Esophagus muscularis mucosa (tissue), 4 donors: Measurements from ENCODE around the gene CIT. TPM values are rescaled to one million over a fixed set of nuclear protein-coding genes. Genes with fewer than 3 reads are reported as not detected.

ENCODE experiments used
- DNase-seq: peaks from one replicate; pipeline ENCODE4 v3.0.0-alpha.2; 2017; ENCODE audit errors: extremely low spot score
- H3K27ac ChIP-seq, 4 donors: fragments of 200-600 bp; sonication (generic); replicated peaks in 1 of 4; 1 replicate in 3 of 4; 2 replicates in 1 of 4; pipeline ENCODE4 v1.5.1; 2016 to 2019; ENCODE audit warnings: mild to moderate bottlenecking in 1 of 4
- H3K27me3 ChIP-seq, 4 donors: fragments of 200-600 bp; sonication (generic); one replicate each; pipeline versions ENCODE4 v1.5.1 to v1.6.0; 2016 to 2019
- H3K36me3 ChIP-seq, 4 donors: fragments of 200-600 bp; sonication (generic); one replicate each; pipeline ENCODE4 v1.5.1; 2016 to 2019
- H3K4me1 ChIP-seq, 4 donors: fragments of 200-600 bp; sonication (generic); one replicate each; pipeline ENCODE4 v1.5.1; 2016 to 2019
- H3K4me3 ChIP-seq, 4 donors: fragments of 200-600 bp; sonication (generic); 1 replicate in 2 of 4; 2 replicates in 2 of 4; pipeline ENCODE4 v1.5.1; 2016 to 2019; ENCODE audit warnings: mild to moderate bottlenecking in 4 of 4, moderate library complexity in 1 of 4
- H3K9me3 ChIP-seq, 4 donors: fragments of 200-600 bp; sonication (generic); 1 replicate in 3 of 4; 2 replicates in 1 of 4; pipeline ENCODE4 v1.5.1; 2016 to 2019
- EP300 ChIP-seq: sonication (generic); formaldehyde crosslinking; IDR thresholded peaks from one replicate; pipeline ENCODE4 v1.6.1; 2017; ENCODE audit warnings: antibody characterized with exemption
- POLR2A ChIP-seq: fragments of 450-650 bp; IDR thresholded peaks from one replicate; pipeline ENCODE4 v1.6.1; 2017; ENCODE audit warnings: antibody characterized with exemption, moderate library complexity, mild to moderate bottlenecking, low read depth
- POLR2AphosphoS5 ChIP-seq, 2 donors: sonication (generic); formaldehyde crosslinking; IDR thresholded peaks; one replicate each; pipeline ENCODE4 v1.6.1; 2017; ENCODE audit warnings: antibody characterized with exemption in 2 of 2
- WGBS: methylation state at CpG from one replicate; pipeline ENCODE4 v1.1.5; 2018; 5-methylcytosine and 5-hydroxymethylcytosine counted together
- intact Hi-C: fragments of 100-400 bp; cut with DNase I; formaldehyde crosslinking; loops from one replicate; pipeline ENCODE4 v1.15.1; 2023
- total RNA-seq, 4 donors: library from RNA; depleted of rRNA; stranded (reverse); fragments of >200 nt; gene quantifications; one replicate each; pipeline versions ENCODE4 v1.1.0 to v1.2.1, GENCODE V29; 2016
- TF ChIP-seq, protein P1 (sequence below), 3 experiments: fragments of 200-600 bp in 2 of 3; fragments of 450-650 bp in 1 of 3; sonication (generic) in 2 of 3; IDR thresholded peaks; one replicate each; pipeline ENCODE4 v1.5.1; 2017 to 2019; ENCODE audit warnings: antibody characterized with exemption in 3 of 3, mild to moderate bottlenecking in 2 of 3, moderate library complexity in 1 of 3

The CIT gene
- total RNA-seq, 4 donors from 2014 or later = 5.1 to 14.8 (median 5.8) TPM

DNA sequence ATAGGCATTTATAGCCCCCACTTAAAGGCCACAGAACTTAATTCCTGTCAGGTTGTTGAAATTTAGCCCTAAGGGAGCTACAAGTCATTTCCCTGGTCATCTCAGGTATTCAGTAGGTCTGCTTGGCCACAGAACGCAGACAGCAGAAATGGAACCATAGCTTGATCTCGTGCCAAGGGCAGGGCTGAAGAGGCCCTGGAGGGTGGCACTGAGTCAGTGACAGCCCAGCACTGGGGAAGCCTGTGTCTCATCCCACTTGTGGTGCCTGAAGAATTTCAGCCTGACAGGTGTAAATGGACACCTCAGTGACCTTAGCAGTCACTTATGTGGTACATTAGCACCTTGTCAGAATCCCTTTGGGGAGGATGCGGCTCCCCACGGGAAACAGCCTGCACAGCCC, 202.6 kb downstream of the CIT start:
- no peak for TF ChIP-seq POLR2A
- DNase-seq = no peak
- intact Hi-C loops = no loop called here
- 81% methylated on average over 4 of the region's 4 CpGs for WGBS
- Histone ChIP-seq H3K9me3 (no peaks in the 10 kb centered on the region), H3K36me3 (peaks cover 69 to 88% (median 82%) of the 10 kb centered on the region in 4 donors), H3K27me3 (no peaks in the 10 kb centered on the region), H3K27ac (peak overlapping the region; percentile 38 to 68 (median 56)), H3K4me3 (no peak overlapping the region), H3K4me1 (peaks cover 17 to 47% (median 21%) of the 10 kb centered on the region in 4 donors)

DNA sequence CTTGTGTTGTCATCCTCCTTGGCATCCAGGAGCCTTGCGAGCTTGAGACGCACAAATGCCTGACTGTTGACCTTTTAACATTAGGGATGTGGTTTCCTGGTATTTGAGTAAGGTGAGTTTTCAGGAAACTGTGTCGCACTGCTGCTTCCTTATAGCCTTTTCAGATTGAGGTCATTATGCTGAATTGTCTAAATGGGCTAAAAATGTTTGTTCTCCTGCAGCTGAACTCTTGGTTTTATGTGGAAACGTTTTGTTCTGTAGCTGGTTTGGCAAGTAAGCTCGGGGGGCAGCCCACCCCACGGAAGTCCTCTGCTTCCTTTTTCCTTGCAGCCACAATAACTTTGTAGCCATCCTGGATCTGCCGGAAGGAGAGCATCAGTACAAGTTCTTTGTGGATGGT, 203.5 kb downstream of the CIT start:
- H3K27me3 ChIP-seq = no peaks in the 10 kb centered on the region
- H3K4me3 ChIP-seq = no peak overlapping the region
- no peak for TF ChIP-seq EP300
- TF ChIP-seq POLR2AphosphoS5 (IDR thresholded peaks at IDR 0.05) = peak; percentile 43 to 52
- no peak for DNase-seq
- H3K4me1 ChIP-seq = peaks cover 21 to 53% (median 30%) of the 10 kb centered on the region in 4 donors
- intact Hi-C loops = no loop called here
- WGBS = 71% methylated on average over 7 of the region's 7 CpGs
- peaks cover 60 to 79% (median 73%) of the 10 kb centered on the region in 4 donors for H3K36me3 ChIP-seq
- H3K27ac ChIP-seq = peak overlapping the region; percentile 38 to 68 (median 56)
- no peaks in the 10 kb centered on the region for H3K9me3 ChIP-seq

- 92% methylated on average over 8 of the region's 8 CpGs for WGBS
- Histone ChIP-seq H3K27ac (peak overlapping the region in 1 of 4 donors; percentile 68), H3K27me3 (no peaks in the 10 kb centered on the region), H3K36me3 (peaks cover 45 to 64% (median 59%) of the 10 kb centered on the region in 4 donors), H3K4me1 (peaks cover 26 to 57% (median 36%) of the 10 kb centered on the region in 4 donors), H3K9me3 (no peaks in the 10 kb centered on the region), H3K4me3 (no peak overlapping the region)
- DNase-seq = no peak
- TF ChIP-seq, protein P1, sequence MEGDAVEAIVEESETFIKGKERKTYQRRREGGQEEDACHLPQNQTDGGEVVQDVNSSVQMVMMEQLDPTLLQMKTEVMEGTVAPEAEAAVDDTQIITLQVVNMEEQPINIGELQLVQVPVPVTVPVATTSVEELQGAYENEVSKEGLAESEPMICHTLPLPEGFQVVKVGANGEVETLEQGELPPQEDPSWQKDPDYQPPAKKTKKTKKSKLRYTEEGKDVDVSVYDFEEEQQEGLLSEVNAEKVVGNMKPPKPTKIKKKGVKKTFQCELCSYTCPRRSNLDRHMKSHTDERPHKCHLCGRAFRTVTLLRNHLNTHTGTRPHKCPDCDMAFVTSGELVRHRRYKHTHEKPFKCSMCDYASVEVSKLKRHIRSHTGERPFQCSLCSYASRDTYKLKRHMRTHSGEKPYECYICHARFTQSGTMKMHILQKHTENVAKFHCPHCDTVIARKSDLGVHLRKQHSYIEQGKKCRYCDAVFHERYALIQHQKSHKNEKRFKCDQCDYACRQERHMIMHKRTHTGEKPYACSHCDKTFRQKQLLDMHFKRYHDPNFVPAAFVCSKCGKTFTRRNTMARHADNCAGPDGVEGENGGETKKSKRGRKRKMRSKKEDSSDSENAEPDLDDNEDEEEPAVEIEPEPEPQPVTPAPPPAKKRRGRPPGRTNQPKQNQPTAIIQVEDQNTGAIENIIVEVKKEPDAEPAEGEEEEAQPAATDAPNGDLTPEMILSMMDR (IDR thresholded peaks at IDR 0.05) = no peak
- TF ChIP-seq EP300 (no peak), POLR2AphosphoS5 (IDR thresholded peaks at IDR 0.05) (no peak), POLR2A (no peak)
- intact Hi-C loops = no loop called here
Observed at GRCh38 chr12:119672194-119672593, 204.9 kb downstream of the CIT start.

DNA sequence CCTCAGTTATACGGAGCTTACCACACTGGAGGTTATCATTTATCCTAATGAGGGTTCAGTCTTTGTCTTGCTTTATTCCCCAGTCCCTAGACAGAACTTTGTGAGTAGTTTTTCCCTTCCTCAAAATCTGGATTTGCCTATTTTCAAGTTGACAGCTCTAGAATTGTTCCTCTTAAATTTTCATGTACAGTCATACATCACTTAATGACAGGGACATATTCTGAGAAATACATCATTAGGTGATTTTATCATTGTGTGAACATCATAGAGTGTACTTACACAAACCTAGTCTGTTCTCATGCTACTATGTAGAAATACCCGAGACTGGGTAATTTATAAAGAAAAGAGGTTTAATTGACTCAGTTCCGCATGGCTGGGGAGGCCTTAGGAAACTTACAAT, 206.1 kb downstream of the CIT start:
- H3K9me3 ChIP-seq = no peaks in the 10 kb centered on the region
- WGBS = 84% methylated on average over 3 of the region's 3 CpGs
- no peak overlapping the region for H3K27ac ChIP-seq
- peaks cover 29 to 65% (median 46%) of the 10 kb centered on the region in 4 donors for H3K4me1 ChIP-seq
- no peaks in the 10 kb centered on the region for H3K27me3 ChIP-seq
- DNase-seq = no peak
- intact Hi-C loops = no loop called here
- H3K36me3 ChIP-seq = peaks cover 37 to 53% (median 48%) of the 10 kb centered on the region in 4 donors
- H3K4me3 ChIP-seq = no peak overlapping the region
- TF ChIP-seq POLR2AphosphoS5 (IDR thresholded peaks at IDR 0.05) = no peak
- TF ChIP-seq, protein P1 (IDR thresholded peaks at IDR 0.05) = no peak
- TF ChIP-seq POLR2A = no peak

DNA sequence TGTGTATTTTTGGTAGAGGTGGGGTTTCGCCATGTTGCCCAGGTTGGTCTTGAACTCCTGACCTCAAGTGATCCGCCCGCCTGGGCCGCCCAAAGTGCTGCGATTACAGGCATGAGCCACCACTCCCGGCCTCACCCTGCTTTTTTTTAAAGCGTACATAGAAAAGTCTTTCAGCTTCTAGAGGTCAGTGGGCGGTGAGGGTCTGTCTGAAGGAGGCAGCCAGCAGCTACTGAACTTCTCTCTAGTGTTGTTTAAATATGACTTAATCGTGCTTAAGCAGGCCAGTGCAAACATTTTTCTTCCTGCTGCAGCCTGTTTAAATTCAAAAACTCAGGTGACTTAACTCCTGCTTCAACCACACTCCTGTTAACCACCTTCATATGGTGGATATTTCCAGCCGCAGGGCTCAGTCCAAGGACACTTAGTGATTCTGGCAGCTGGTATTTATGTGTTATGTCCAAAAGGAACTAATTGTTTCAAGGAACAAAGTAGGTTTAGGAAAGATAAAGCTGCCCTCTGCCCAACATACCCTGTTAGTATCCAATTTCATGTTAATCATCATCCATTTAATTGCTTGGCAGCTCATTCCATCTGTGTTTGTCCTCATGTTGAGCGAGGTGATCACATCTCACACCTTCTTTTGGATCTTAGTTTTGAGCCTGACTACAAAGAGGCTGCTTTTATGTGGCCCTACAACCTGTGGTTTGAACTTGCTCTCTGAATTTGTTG, 207.2 kb downstream of the CIT start:
- no peak for DNase-seq
- Histone ChIP-seq H3K27me3 (no peaks in the 10 kb centered on the region), H3K36me3 (peaks cover 30 to 42% (median 36%) of the 10 kb centered on the region in 4 donors), H3K4me1 (peaks cover 29 to 58% (median 47%) of the 10 kb centered on the region in 4 donors), H3K9me3 (no peaks in the 10 kb centered on the region), H3K27ac (peak overlapping the region in 3 of 4 donors; percentile 2 to 40 (median 12)), H3K4me3 (peak overlapping the region in 1 of 4 donors; percentile 3)
- intact Hi-C loops = loop anchor here (10.0 kb wide), 1 partner anchor 115 kb away; no protein-coding TSS in a partner anchor
- TF ChIP-seq POLR2AphosphoS5 (IDR thresholded peaks at IDR 0.05) = no peak
- TF ChIP-seq, protein P1 (IDR thresholded peaks at IDR 0.05) = no peak
- 65% methylated on average over 11 of the region's 11 CpGs for WGBS
